ENCODE results near the gene TAB2.

- TF ChIP-seq POLR2AphosphoS5 (IDR thresholded peaks at IDR 0.05; ENCODE audit: low read depth, low read length) (no peak), CTCF (IDR thresholded peaks at IDR 0.05 in 2 of 3, conservative IDR thresholded peaks at IDR 0.05 in 1 of 3; ENCODE audit: borderline replicate concordance in 1 of 3, insufficient read depth in 1 of 3, low read depth in 2 of 3, low read length in 2 of 3) (no peak), EZH2phosphoT487 (IDR thresholded peaks at IDR 0.05; ENCODE audit: borderline replicate concordance) (no peak), EGR1 (IDR thresholded peaks at IDR 0.05; ENCODE audit: low read depth) (no peak), POLR2A (IDR thresholded peaks at IDR 0.05; ENCODE audit: borderline replicate concordance, extremely low read depth, insufficient read depth, insufficient read length) (no peak), SRF (IDR thresholded peaks at IDR 0.05; ENCODE audit: low read depth) (no peak), MAX (IDR thresholded peaks at IDR 0.05) (no peak), CEBPB (IDR thresholded peaks at IDR 0.05; ENCODE audit: low read depth) (no peak), ATF3 (IDR thresholded peaks at IDR 0.05) (no peak), ZNF274 (IDR thresholded peaks at IDR 0.05; ENCODE audit: low read depth, low read length) (no peak), EZH2 (IDR thresholded peaks at IDR 0.05) (no peak)
Measured at GRCh38 chr6:149443411-149444181, 126.1 kb downstream of the TAB2 start.

All from HCT116 (cell line).